ENCODE data around the gene DUSP6. TPM values are rescaled to one million over a fixed set of nuclear protein-coding genes. Genes with fewer than 3 reads are reported as not detected.

Gene DUSP6
- total RNA-seq, 1 experiment from 2014 or later, result 20.3 TPM

- CTCF ChIA-PET, result no interaction called here
- Histone ChIP-seq H3K27me3 (ENCODE audit: control insufficient read depth, insufficient read depth, low read length) (no peaks in the 10 kb centered on the region), H3K9me3 (ENCODE audit: control insufficient read depth, insufficient read depth, low read depth, low read length) (0 out of 2 replicates have a peak, but pooled peaks cover 4% of the 10 kb centered on the region), H3K27ac (ENCODE audit: low read length) (no peak overlapping the region), H3K4me1 (ENCODE audit: control insufficient read depth, insufficient read depth, low read length) (no peaks in the 10 kb centered on the region), H3K36me3 (ENCODE audit: control insufficient read depth, insufficient read depth, low read length) (no peaks in the 10 kb centered on the region), H3K4me3 (ENCODE audit: low read depth in 2 of 2, low read length in 2 of 2) (no peak overlapping the region)
- in situ Hi-C loops (cut with HindIII; ENCODE audit: low pct_unique_long_range_greater_than_20kb, low sequenced_read_pairs) (no loop called here), intact Hi-C loops (cut with micrococcal nuclease; ENCODE audit: unreplicated experiment) (no loop called here)
- no peak for DNase-seq (ENCODE audit: low read depth, low spot score)
- POLR2A ChIA-PET, result no interaction called here
- TF ChIP-seq TCF7L2 (IDR thresholded peaks at IDR 0.05; ENCODE audit: low read depth, low read length) (no peak), CTCF (IDR thresholded peaks at IDR 0.05) (no peak), REST (IDR thresholded peaks at IDR 0.05; ENCODE audit: insufficient read depth in 1 of 2, low read depth in 2 of 2, low read length in 1 of 2) (no peak), SIN3A (IDR thresholded peaks at IDR 0.05; ENCODE audit: borderline replicate concordance, insufficient read depth, low read depth, low read length) (no peak), POLR2AphosphoS5 (IDR thresholded peaks at IDR 0.05; ENCODE audit: low read depth, low read length) (no peak)
- no TSS peak for BruUV-seq (replicated peaks)
- no peak for ATAC-seq
Observed at GRCh38 chr12:89327486-89328094, 24.7 kb downstream of the DUSP6 start.

- ATAC-seq (no peak), DNase-seq (ENCODE audit: low read depth, low spot score) (no peak)
- Histone ChIP-seq H3K27me3 (ENCODE audit: control insufficient read depth, insufficient read depth, low read length) (no peaks in the 10 kb centered on the region), H3K27ac (ENCODE audit: low read length) (no peak overlapping the region), H3K9me3 (ENCODE audit: control insufficient read depth, insufficient read depth, low read depth, low read length) (0 out of 2 replicates have a peak, but pooled peaks cover 4% of the 10 kb centered on the region), H3K36me3 (ENCODE audit: control insufficient read depth, insufficient read depth, low read length) (no peaks in the 10 kb centered on the region), H3K4me1 (ENCODE audit: control insufficient read depth, insufficient read depth, low read length) (no peaks in the 10 kb centered on the region), H3K4me3 (ENCODE audit: low read depth in 2 of 2, low read length in 2 of 2) (no peak overlapping the region)
- in situ Hi-C loops (cut with HindIII; ENCODE audit: low pct_unique_long_range_greater_than_20kb, low sequenced_read_pairs), result no loop called here
- no TSS peak for BruUV-seq (replicated peaks)
- TF ChIP-seq SIN3A (IDR thresholded peaks at IDR 0.05; ENCODE audit: borderline replicate concordance, insufficient read depth, low read depth, low read length) (no peak), TCF7L2 (IDR thresholded peaks at IDR 0.05; ENCODE audit: low read depth, low read length) (no peak), CTCF (IDR thresholded peaks at IDR 0.05) (no peak), REST (IDR thresholded peaks at IDR 0.05; ENCODE audit: insufficient read depth in 1 of 2, low read depth in 2 of 2, low read length in 1 of 2) (no peak), POLR2AphosphoS5 (IDR thresholded peaks at IDR 0.05; ENCODE audit: low read depth, low read length) (no peak)
- ChIA-PET CTCF (no interaction called here), POLR2A (no interaction called here)
- intact Hi-C loops (cut with micrococcal nuclease; ENCODE audit: unreplicated experiment), result no loop called here
Observed at GRCh38 chr12:89326239-89327040, 25.9 kb downstream of the DUSP6 start.

Data from Panc1 (cell line).